ENCODE measurements around the gene ZNF12.
"Not testable (repeated sequence)": the region's sequence is repeated elsewhere in the genome, so short reads cannot be mapped to it uniquely, and the experiment has no call there.

ZNF12 gene

DNA sequence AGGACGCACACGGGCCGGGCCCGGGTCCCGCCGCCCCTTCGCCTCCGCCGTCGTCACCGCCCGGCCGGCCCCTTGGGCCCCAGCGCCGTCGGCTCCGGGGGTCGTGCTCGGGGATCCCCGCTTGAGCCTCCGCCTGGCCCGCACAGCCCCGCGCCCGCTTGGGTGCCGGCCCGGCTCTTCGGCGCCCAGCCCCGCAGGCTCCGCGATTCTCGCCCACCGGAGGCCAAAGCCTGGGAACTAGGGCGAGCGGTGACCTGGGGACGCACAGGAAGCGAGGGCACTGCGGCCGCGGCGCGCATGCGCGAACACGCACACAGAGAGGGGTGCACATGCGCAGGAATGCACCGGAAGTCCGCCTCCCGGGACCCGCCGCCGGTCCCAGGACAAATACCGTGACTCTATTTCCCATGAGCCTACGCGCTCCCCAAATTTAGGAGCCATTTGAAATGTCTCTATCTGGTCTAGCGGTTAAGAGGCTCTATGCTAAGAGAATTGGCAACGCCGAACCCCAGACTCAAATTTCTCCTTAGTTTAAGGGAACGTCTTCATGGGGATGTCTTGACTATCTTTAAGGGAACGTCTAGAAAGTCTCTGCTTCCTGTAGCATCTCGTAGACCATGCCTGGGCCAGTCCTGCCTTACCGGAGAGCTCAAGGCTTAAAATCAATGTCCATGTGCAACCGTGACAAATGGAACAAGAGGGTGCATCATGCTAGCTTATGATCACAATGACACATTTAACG is at the start of gene ZNF12:
ZNF12 (minus strand) TSS at position 282 of the 742 bp plus-strand sequence. CDS start 1,774 bp downstream, outside the sequence.
- H3K9me3 ChIP-seq (ENCODE audit: control insufficient read depth, insufficient read depth, low read length): 0 out of 2 replicates have a peak, but pooled peaks cover 2% of the 10 kb centered on the region
- H3K27me3 ChIP-seq (ENCODE audit: control insufficient read depth, insufficient read depth, low read length): no peaks in the 10 kb centered on the region
- no peak within 1 kb of the TSS for H3K27ac ChIP-seq (ENCODE audit: low read length)
- H3K36me3 ChIP-seq (ENCODE audit: control insufficient read depth, insufficient read depth, low read length): 0 out of 2 replicates have a peak, but pooled peaks cover 3% of the 10 kb centered on the region
- WGBS (ENCODE audit: insufficient coverage, insufficient read length): no CpG with 5 or more reads among the region's 65 CpGs
- H3K4me1 ChIP-seq (ENCODE audit: control insufficient read depth, insufficient read depth, low read length): no peaks in the 10 kb centered on the region
- peak within 1 kb of the TSS; percentile 65 for H3K4me3 ChIP-seq (ENCODE audit: low read length)
- peak; percentile 95 for DNase-seq (ENCODE audit: low read depth, low spot score)

DNA sequence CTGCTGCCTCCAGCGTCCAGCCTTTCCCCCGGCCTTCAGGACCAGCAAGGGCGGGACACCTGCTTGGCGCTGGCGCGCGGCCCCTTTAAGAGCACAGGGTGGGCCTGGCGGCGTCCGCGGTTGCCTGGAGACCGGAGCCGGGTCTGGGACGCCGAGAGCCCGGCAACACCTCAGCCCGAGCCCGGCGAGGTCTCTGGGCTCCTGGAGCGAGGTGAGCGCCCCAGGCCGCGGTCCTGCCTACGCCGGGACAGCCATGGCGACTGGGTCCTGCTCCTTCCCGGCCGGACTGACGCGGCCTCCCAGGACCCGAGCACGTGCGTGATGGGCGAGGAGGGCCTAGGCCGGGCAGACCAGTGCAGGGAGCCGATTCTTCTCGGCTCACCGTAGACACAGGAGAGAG is 47.2 kb upstream of the ZNF12 start, which contains the start of gene RSPH10B2:
RSPH10B2 (plus strand) TSS at position 140 of the 400 bp plus-strand sequence. CDS start 3,575 bp downstream, outside the sequence.
- H3K36me3 ChIP-seq (ENCODE audit: control insufficient read depth, insufficient read depth, low read length); DNase-seq (ENCODE audit: low read depth, low spot score); H3K4me3 ChIP-seq (ENCODE audit: low read length); H3K9me3 ChIP-seq (ENCODE audit: control insufficient read depth, insufficient read depth, low read length); H3K4me1 ChIP-seq (ENCODE audit: control insufficient read depth, insufficient read depth, low read length); H3K27ac ChIP-seq (ENCODE audit: low read length); H3K27me3 ChIP-seq (ENCODE audit: control insufficient read depth, insufficient read depth, low read length): not testable (repeated sequence)
- WGBS (ENCODE audit: insufficient coverage, insufficient read length): no CpG with 5 or more reads among the region's 38 CpGs

DNA sequence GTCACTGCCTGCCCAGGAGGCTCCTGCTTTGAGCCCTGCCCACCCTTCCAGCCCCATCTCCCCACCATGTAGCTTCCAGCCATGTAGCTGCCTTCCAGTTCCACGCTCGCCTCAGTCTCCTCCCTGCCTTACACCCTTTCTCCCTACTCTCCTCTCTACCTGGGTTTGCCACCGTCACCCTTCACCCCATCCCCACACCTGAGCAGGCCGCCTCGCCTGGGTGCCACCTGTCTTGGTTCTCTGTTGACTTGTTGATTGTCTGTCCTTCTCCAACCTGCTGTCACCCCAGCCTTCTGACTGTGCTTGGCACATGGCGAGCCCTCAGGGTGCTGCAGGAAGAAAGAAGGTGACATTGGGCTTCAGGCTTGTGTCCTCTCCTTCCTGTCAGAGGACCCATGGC is 43.4 kb upstream of the ZNF12 start:
- DNase-seq (ENCODE audit: low read depth, low spot score); H3K27ac ChIP-seq (ENCODE audit: low read length); H3K9me3 ChIP-seq (ENCODE audit: control insufficient read depth, insufficient read depth, low read length); H3K4me1 ChIP-seq (ENCODE audit: control insufficient read depth, insufficient read depth, low read length); H3K36me3 ChIP-seq (ENCODE audit: control insufficient read depth, insufficient read depth, low read length); H3K4me3 ChIP-seq (ENCODE audit: low read length); H3K27me3 ChIP-seq (ENCODE audit: control insufficient read depth, insufficient read depth, low read length): not testable (repeated sequence)
- no CpG with 5 or more reads among the region's 6 CpGs for WGBS (ENCODE audit: insufficient coverage, insufficient read length)

DNA sequence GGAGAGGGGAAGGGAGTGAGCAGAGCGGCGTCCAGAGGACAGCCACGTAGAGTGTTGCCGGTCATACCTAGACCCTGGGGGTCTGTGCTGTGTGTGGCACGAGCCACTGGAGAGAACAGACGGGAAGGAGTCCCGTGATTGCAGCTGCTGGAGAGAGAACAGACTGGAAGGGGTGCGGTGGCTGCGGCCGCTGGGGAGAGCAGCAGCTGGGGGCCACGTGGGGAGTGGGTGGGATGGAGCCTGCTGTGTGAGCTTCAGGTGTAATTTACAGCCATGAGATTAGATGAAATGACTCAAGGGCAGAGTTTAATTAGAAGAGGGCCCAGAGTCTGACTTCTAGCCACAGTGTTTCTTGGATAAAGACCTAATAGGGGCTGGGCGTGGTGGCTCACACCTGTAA is 42.6 kb upstream of the ZNF12 start:
- not testable (repeated sequence) for DNase-seq (ENCODE audit: low read depth, low spot score); H3K9me3 ChIP-seq (ENCODE audit: control insufficient read depth, insufficient read depth, low read length); H3K36me3 ChIP-seq (ENCODE audit: control insufficient read depth, insufficient read depth, low read length); H3K4me1 ChIP-seq (ENCODE audit: control insufficient read depth, insufficient read depth, low read length); H3K4me3 ChIP-seq (ENCODE audit: low read length); H3K27ac ChIP-seq (ENCODE audit: low read length); H3K27me3 ChIP-seq (ENCODE audit: control insufficient read depth, insufficient read depth, low read length)
- WGBS (ENCODE audit: insufficient coverage, insufficient read length): no CpG with 5 or more reads among the region's 12 CpGs

DNA sequence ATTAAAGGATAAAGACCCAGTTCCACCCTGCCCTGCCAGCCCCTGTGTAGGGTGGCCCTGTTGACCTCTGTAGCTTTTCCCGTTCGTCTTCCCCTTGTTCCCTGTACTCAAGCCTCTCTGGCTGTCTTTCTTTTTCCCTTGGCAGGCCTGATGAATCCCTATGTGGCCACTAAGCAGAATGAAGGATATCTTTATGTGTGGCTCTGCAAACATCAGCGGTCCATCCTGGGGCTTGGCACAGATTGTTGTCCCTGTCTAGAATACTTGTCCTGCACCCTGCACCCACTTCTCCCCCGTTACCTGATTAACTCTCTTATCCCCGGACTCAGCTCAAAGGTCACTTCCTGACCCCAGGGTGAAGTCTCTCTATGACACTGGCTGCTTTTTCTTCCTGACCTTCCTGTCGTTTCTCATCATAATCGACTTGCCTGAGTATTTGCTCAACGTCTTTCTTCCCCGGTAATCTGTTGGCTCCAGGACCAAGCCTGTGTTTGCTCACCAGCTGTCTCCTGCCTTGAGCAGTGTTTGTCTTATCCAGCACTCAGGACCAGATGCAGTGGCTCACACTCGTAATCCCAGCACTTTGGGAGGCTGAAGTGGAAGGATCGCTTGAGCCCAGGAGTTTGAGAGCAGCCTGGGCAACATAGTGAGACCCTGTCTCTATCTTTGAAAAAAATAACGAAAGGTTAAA is 37.8 kb upstream of the ZNF12 start:
- not testable (repeated sequence) for H3K36me3 ChIP-seq (ENCODE audit: control insufficient read depth, insufficient read depth, low read length)

DNA sequence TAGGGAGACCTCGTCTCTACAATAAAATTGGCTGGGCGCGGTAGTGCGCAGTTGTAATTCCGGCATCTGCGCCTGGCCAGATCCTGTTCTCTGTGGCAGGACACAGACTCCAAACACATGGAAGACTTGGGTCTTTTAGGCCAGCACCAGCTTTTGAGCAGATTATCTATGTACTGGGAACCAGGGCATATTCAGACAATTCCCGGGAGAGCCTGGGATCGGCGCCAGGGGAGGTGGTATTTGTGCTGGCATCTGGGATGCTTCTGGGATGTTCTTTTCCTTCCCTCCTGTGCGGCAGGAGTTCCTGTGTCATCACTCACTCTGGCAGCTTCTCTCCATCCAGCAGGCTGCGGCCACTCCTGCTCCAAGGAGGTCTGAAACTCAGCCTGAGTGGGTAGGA is 31.7 kb upstream of the ZNF12 start:
- not testable (repeated sequence) for H3K9me3 ChIP-seq (ENCODE audit: control insufficient read depth, insufficient read depth, low read length); H3K36me3 ChIP-seq (ENCODE audit: control insufficient read depth, insufficient read depth, low read length); H3K4me1 ChIP-seq (ENCODE audit: control insufficient read depth, insufficient read depth, low read length); H3K4me3 ChIP-seq (ENCODE audit: low read length); H3K27ac ChIP-seq (ENCODE audit: low read length); DNase-seq (ENCODE audit: low read depth, low spot score); H3K27me3 ChIP-seq (ENCODE audit: control insufficient read depth, insufficient read depth, low read length)
- WGBS (ENCODE audit: insufficient coverage, insufficient read length): no CpG with 5 or more reads among the region's 11 CpGs

More for the DNA sequence above, 37.8 kb upstream of the ZNF12 start:
- not testable (repeated sequence) for DNase-seq (ENCODE audit: low read depth, low spot score); H3K27me3 ChIP-seq (ENCODE audit: control insufficient read depth, insufficient read depth, low read length); H3K9me3 ChIP-seq (ENCODE audit: control insufficient read depth, insufficient read depth, low read length); H3K4me3 ChIP-seq (ENCODE audit: low read length); H3K4me1 ChIP-seq (ENCODE audit: control insufficient read depth, insufficient read depth, low read length); H3K27ac ChIP-seq (ENCODE audit: low read length)
- no CpG with 5 or more reads among the region's 12 CpGs for WGBS (ENCODE audit: insufficient coverage, insufficient read length)

DNA sequence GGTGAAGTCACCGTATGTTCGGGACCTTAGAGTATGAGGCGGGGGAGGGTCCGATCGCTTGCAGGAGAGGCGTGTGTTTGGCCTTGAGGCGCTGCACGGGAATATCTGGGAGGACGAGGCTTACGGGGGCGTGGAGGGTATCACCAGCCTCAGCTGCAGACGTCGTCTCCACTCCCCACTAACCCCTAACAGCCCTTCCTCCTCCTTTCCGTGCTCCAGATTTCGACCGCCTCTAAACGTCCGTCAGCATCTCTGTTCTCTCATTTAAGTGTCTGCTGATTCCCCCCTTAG is 23.5 kb upstream of the ZNF12 start:
- peak overlapping the region; percentile 80 for H3K4me3 ChIP-seq (ENCODE audit: low read length)
- no peak for DNase-seq (ENCODE audit: low read depth, low spot score)
- no peaks in the 10 kb centered on the region for H3K27me3 ChIP-seq (ENCODE audit: control insufficient read depth, insufficient read depth, low read length)
- no peaks in the 10 kb centered on the region; the same call in none of the 2 replicates for H3K4me1 ChIP-seq (ENCODE audit: control insufficient read depth, insufficient read depth, low read length)
- no peaks in the 10 kb centered on the region for H3K9me3 ChIP-seq (ENCODE audit: control insufficient read depth, insufficient read depth, low read length)
- WGBS (ENCODE audit: insufficient coverage, insufficient read length): no CpG with 5 or more reads among the region's 18 CpGs
- no peaks in the 10 kb centered on the region for H3K36me3 ChIP-seq (ENCODE audit: control insufficient read depth, insufficient read depth, low read length)
- H3K27ac ChIP-seq (ENCODE audit: low read length): no peak overlapping the region

DNA sequence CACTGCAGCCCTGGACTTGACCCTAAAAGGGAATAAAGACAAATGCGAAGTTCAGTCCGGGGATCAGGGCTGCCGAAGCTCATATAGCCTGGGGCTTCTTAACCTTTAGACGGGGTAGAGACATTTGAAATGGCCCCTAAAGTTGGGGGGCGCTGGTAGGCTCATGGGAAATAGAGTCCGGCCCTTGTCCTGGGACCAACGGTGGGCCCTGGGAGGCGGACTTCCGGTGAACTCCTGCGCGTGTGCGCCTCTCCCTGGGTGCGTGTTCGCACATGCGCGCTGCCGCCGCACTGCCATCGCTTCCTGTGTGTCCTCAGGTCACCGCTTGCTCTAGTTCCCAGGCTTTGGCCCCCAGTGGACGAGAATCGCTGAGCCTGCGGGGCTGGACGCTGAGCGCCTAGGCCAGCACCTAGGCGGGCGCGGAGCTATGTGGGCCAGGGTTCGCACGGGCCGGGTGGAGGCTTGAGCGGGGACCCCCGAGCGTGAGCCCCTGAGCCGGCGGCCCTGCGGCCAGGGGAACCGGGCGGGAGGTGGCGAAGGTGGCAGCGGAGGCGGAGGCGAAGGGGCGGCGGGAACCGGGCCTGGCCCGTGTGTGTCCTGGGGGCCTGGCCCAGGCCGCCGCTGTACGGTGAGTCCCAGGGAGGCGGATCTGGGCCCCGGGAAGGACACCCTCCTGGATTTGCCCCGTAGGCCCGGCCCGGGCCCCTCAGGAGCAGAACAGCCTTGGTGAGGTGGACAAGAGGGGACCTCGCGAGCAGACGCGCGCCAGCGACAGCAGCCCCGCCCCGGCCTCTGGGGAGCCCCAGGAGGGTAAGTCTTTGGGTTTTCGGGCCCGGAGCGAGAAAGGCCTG is 23.0 kb upstream of the ZNF12 start:
- Histone ChIP-seq H3K9me3 (ENCODE audit: control insufficient read depth, insufficient read depth, low read length) (no peaks in the 10 kb centered on the region), H3K27me3 (ENCODE audit: control insufficient read depth, insufficient read depth, low read length) (no peaks in the 10 kb centered on the region), H3K36me3 (ENCODE audit: control insufficient read depth, insufficient read depth, low read length) (no peaks in the 10 kb centered on the region), H3K4me3 (ENCODE audit: low read length) (peak overlapping the region; percentile 80), H3K4me1 (ENCODE audit: control insufficient read depth, insufficient read depth, low read length) (no peaks in the 10 kb centered on the region; the same call in none of the 2 replicates), H3K27ac (ENCODE audit: low read length) (no peak overlapping the region)
- WGBS (ENCODE audit: insufficient coverage, insufficient read length): no CpG with 5 or more reads among the region's 66 CpGs
- DNase-seq (ENCODE audit: low read depth, low spot score): peak; percentile 92

DNA sequence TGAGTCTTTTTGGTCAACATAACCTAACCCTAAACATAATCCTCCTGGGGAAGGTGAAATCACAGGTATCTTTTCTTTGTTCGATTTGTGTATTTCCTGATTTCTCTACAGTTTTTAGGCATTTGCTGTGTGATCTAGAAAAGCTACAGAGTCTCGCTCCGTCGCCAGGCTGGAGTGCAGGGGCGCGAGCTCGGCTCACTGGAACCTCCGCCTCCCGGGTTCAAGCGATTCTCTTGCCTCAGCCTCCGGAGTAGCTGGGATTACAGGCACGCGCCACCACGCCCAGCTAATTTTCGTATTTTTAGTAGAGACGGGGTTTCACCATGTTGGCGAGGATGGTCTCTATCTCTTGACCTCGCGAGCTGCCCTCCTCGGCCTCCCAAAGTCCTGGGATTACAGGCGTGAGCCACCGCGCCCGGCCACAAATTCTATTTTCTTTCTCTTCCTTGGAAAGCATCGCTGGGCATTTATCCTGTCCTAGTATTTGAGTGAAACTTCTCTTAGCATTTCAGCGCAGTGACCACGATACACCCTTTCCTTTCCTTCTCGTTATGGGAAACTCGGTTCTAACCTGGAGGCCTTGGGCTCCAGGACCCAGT is 22.2 kb upstream of the ZNF12 start:
- H3K27ac ChIP-seq (ENCODE audit: low read length); H3K4me1 ChIP-seq (ENCODE audit: control insufficient read depth, insufficient read depth, low read length); H3K27me3 ChIP-seq (ENCODE audit: control insufficient read depth, insufficient read depth, low read length); H3K36me3 ChIP-seq (ENCODE audit: control insufficient read depth, insufficient read depth, low read length); H3K9me3 ChIP-seq (ENCODE audit: control insufficient read depth, insufficient read depth, low read length); DNase-seq (ENCODE audit: low read depth, low spot score): not testable (repeated sequence)
- H3K4me3 ChIP-seq (ENCODE audit: low read length): peak overlapping the region; percentile 20; the same call in 1 of the 2 replicates
- WGBS (ENCODE audit: insufficient coverage, insufficient read length): no CpG with 5 or more reads among the region's 29 CpGs

DNA sequence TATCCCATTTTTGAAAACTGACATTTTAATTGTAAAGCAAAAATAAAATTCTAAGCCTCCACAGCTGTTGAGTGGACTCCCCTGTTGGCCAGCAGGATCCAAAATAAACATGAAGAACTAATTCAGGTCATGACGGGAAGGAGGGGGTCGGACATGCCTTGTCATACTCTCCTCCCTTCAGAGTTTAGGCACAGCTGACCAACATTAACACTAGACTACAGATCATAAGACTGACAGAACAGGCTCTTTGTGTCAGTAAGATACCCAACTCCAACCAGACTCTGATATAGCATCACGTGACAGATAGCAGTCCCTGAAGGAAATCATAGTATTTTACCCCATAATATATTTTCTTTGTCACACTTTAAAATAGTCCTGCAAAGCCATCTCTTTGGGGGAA is 20.9 kb upstream of the ZNF12 start:
- H3K4me3 ChIP-seq (ENCODE audit: low read length): no peak overlapping the region
- WGBS (ENCODE audit: insufficient coverage, insufficient read length): no CpG with 5 or more reads among the region's 3 CpGs

More for the DNA sequence above, 20.9 kb upstream of the ZNF12 start:
- H3K36me3 ChIP-seq (ENCODE audit: control insufficient read depth, insufficient read depth, low read length): no peaks in the 10 kb centered on the region
- H3K9me3 ChIP-seq (ENCODE audit: control insufficient read depth, insufficient read depth, low read length): no peaks in the 10 kb centered on the region
- no peak overlapping the region for H3K27ac ChIP-seq (ENCODE audit: low read length)
- H3K27me3 ChIP-seq (ENCODE audit: control insufficient read depth, insufficient read depth, low read length): no peaks in the 10 kb centered on the region
- no peaks in the 10 kb centered on the region; the same call in none of the 2 replicates for H3K4me1 ChIP-seq (ENCODE audit: control insufficient read depth, insufficient read depth, low read length)
- no peak for DNase-seq (ENCODE audit: low read depth, low spot score)

All from iPS DF 6.9 (cell line).